SK-N-MC (cell line): ENCODE data around the gene PCDH1.

Source experiments
- EZH2 ChIP-seq: fragments of 200-600 bp; sonication (generic); IDR thresholded peaks from one replicate; pipeline ENCODE4 v1.6.1; 2017; ENCODE audit warnings: antibody characterized with exemption
- FOXP2 ChIP-seq: optimal IDR thresholded peaks from 2 replicates; pipeline ENCODE3; 2011; ENCODE audit warnings: mild to moderate bottlenecking, moderate library complexity; ENCODE audit not compliant: insufficient read depth; ENCODE audit errors: extremely low read length, control extremely low read depth
- POLR2AphosphoS5 ChIP-seq: IDR thresholded peaks from 2 replicates; pipeline ENCODE4 v1.6.1; 2012; ENCODE audit warnings: mild to moderate bottlenecking, low read depth, low read length, borderline replicate concordance

DNA sequence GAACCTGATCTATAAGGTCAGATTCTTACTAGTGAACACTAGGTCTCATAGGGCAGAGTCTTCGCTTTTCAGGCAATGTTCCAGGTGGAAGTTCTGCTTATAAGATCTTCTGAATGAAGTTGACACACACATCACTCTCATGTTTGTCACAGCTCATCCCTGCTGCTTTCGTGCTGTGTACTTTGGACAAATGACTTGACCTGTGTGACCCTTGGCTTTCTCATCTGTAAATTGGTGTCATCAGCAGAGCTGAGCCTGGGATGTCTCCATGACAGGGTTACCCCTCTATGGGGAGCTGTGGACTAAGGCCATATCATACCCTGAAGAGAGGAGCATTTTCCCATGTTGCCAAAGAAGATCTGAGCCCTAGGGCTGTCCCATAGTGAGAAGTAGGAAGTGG, 48.2 kb upstream of the PCDH1 start:
- TF ChIP-seq EZH2 (no peak), POLR2AphosphoS5 (no peak), FOXP2 (no peak)
